HG02943 (cell line): ENCODE data around the gene FMN1.

Experiments used
- ATAC-seq: cut with Tn5 transposase; IDR thresholded peaks from one replicate; pipeline ENCODE4 v1.9.1; 2021; ENCODE audit warnings: mild to moderate bottlenecking, low read depth, moderate library complexity; ENCODE audit not compliant: unreplicated experiment

Gene FMN1

DNA sequence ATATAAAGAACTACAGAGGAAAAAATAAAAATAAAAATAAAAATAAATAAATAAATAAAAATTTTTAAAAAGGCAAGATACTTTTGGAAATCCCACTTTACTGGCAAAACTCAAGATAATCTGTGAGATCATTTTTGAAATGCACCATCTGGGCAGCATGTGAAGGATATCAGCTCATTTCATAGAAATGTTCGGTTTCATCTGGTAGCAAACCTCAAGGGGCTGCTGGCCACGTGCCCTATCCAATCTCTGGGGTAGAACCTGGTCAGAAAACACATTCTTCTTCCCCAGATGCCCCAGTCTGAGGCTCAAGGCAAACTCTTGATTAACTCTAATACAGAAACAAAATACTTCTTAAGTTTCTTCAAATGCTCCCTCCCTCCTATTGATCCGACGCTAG, 166.0 kb downstream of the FMN1 start:
- no peak for ATAC-seq

DNA sequence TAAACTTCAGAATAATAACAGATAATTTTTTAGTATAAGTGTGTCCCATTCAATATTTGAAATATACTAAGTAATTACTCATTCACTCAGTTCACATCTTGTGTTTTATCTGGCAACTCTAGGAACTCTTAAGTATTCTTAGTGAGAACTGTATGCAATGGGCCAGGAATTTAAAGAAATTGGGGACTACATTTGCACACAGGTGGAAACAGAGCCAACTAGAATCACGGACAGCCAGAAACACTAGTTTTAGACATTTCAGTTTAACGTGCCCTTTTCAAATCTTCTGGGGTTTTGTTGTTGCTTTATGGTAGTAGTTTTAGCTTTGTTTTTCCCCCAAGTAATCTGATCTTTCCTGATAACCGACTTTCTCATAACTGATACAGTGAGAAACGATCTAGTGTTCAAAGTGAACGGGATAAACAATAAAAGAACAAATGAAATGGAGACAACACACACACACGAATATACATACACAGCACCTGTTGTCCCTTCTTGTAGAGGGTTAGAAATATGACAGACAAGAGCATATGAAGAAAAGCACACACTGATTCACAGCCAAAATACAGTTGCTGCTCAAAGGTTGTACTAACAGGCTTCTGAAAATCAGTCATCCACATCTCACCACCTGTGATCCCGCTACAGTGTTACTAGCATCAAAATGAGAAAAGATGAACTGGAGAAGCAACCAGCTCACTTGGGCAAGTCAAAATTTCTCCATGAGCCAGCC, 167.0 kb downstream of the FMN1 start:
- ATAC-seq: no peak

GRCh38 chr15:33026614-33027013, 167.9 kb downstream of the FMN1 start:
- ATAC-seq: no peak

DNA sequence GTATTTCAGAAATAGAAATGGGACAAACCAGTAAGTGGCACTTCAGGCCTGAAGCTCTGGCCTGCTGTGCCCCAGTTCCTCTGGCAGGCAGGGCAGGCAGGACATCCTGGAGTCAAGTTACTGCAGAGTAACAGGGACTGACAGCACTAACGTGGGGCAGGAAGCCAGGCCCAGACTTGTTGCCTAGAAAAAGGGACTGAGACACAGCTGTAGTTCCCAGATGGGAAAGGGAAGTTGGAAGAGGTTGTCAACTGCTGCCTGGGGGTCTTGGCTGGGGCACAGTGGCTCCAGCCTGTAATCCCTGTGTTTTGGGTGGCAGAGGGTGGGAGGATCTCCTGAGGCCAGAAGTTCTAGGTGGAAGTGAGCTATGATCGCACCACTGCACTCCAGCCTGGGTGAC, 171.9 kb downstream of the FMN1 start:
- no peak for ATAC-seq

DNA sequence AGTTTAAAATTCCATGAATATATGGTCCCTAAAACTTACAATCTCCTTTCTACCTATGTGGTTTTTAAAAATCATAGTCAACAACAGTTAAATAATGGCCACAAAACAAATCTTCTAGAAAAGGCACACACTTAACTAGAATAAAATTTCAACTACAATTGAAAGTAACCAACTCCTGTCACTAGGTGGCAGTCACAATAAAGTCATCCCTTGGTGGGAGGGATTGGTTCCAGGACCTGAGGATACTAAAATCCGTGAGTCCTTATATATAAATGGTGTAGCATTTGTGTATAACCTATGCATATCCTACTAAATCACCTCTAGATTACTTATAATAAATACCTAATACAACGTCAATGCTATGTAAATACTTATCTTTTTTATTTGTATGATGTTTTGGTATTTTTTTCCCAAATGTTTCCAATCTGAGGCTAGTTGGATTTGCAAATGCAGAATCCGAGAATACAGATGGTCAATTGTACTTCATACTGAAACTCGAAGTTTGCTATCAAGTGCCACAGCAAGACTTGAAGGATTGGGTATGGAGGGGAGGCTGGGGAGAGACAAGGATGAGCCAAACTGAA, 172.6 kb downstream of the FMN1 start:
- ATAC-seq: no peak

DNA sequence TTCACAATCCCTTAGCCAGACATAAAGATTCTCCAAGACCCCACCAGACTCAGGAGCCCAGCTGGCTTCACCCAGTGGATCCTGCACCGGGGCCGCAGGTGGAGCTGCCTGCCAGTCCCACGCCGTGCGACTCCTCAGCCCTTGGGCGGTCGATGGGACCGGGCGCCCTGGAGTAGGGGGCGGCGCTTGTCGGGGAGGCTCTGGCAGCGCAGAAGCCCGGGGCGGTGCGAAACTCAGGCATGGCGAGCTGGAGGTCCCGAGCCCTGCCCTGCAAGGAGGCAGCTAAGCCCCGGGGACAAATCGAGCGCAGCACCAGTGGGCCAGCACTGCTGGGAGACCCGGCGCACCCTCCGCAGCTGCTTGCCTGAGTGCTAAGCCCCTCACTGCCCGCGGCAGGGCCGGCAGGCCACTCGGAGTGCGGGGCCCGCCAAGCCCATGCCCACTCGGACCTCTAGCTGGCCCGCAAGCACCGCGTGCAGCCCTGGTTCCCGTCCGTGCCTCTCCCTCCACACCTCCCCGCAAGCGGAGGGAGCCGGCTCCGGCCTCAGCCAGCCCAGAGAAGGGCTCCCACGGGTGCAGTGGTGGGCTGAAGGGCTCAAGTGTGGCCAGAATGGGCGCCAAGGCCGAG, 175.0 kb downstream of the FMN1 start:
- ATAC-seq: no peak

DNA sequence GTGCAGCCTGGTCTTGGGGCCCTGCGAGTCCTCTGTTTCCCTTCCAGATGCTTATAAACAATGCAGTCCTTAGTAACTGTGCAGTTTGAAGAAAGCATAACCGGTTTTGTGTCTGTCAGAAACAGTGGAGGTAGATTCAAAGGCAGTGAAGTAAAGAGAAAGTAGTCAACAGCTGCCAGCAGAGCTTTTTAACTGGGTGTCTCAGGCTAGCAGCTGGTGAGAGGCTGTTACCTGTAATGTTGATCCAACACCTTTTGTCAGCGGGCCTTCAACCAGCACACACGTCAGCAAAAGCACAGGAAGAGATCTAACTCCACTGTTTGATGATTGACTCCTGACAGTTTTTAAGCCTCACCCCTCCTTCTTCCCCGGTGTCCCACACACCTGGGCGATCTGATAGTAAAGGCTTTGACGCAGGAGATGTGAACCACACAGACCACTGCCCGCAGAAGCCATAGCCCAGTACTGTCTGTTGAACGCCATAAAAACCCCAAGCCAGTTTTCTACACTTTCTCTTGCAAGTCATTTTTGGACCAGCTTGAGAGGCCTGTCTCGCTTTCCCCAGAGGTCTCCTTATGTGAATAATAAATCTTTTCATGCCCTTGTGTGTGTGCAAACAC, 178.0 kb downstream of the FMN1 start:
- no peak for ATAC-seq

DNA sequence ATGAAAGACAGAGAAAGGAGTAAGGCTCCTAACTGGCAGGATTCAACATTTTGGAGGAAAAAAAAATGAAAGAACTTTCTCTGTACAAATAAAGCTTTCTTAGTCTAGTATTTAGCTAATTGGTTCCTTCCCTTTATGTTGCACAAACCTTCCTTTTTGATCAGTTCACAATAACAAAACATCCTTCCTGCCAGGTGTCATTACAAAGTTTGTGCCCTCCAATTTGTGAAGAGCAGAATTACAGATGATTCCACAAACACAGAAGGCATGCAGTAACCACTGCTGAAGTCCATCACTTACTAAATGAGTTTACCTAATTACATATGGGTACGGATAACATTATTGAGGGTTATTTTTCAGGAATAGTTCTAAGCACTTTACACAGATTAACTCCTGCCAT, 179.9 kb downstream of the FMN1 start:
- no peak for ATAC-seq

DNA sequence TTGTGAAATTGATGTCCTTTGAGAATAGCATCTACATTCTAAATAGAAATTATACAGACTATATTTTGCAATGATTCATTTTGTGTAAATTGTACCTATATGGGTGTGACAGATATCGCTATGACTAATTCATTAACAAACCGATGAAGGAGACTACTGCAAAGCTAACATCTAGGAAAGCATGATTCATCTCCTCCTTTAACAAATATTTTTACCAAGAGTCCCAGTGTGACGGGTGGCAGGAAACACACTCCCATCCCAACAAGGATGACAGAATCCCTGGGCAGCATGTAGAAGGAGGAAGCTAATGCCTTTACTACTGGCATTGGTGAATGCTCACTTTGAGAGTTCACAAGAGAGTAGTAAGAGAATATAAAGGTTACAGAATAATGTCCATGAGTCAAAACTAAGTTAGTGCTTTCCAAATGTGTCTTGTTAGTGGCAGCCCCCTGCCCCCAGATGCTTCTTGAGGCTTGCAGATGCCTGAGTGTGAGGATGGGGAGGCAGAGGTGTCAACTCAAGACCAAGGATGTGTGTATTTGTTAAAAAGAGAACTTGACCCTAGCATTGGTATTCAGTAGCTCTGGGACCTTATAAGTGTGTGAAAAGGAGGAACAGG, 180.6 kb downstream of the FMN1 start:
- no peak for ATAC-seq

- no peak for ATAC-seq
Observed at GRCh38 chr15:33011976-33012375, 182.5 kb downstream of the FMN1 start.

GRCh38 chr15:33009603-33010002, 184.9 kb downstream of the FMN1 start:
- ATAC-seq: no peak

DNA sequence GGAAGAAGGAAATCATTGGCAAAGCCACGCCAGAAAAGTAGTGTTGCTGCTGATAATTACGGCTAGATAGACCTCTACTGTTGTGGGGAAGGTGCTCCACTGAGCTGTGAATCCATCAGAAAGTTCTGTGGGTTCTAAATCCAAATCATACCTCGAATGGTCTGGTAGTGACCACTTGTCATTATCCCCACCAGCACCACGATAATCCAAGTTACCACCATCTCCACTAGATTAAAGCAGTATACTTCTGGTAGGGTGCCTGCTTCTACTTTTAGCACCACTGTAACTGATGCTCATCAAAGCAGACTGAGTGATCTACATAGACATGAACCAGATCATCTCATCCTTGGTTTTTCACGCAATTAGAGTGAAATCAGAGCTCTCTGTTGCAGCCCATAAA, 185.5 kb downstream of the FMN1 start:
- ATAC-seq: no peak

- no peak for ATAC-seq
Observed at GRCh38 chr15:33008284-33008995, 186.1 kb downstream of the FMN1 start.

DNA sequence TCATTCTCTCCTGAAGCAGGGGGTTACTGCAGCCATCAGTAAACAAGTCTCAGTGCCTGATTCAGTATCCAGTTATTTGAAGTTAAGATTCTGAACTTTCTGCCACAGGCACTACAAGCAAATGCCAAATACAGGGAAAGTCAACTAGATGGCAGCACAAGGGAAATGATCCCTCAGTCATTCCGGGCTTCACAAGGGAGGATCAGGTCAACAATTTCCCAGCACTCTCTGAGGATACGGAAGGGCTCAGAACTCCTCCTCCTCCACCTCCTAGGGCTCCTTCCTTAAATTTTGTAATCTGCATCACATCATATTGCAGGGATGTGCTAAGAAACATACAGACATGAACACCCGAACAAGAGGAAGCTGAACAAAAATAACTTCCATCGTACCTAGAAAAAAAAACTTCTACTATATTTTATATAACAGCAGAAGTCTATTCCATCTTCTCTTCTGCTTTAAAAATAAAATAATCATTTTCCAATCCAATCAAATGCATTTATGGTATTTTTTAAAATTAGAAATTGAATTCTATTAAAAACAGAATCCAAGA, 187.1 kb downstream of the FMN1 start:
- no peak for ATAC-seq

DNA sequence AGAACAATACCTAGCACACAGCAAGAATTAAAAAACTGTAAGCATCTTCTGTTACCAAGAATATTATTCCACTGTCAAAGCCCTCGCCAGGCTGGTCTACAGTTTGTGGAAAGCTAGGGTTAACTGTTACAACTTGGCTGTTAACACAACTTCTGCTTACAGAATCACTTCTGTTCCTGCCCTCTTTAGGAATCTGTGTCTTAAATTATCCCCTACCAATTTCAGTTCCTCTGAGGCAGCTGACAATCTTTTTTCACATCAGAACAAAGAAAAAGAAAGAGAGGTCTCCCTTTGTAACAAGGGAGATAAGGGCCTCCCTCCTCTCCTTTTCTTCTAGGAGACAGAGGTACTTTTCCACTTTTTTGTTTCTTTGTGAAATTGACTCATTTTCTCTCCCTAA, 188.9 kb downstream of the FMN1 start:
- ATAC-seq: no peak

GRCh38 chr15:33001926-33002325, 192.6 kb downstream of the FMN1 start:
- ATAC-seq: no peak

DNA sequence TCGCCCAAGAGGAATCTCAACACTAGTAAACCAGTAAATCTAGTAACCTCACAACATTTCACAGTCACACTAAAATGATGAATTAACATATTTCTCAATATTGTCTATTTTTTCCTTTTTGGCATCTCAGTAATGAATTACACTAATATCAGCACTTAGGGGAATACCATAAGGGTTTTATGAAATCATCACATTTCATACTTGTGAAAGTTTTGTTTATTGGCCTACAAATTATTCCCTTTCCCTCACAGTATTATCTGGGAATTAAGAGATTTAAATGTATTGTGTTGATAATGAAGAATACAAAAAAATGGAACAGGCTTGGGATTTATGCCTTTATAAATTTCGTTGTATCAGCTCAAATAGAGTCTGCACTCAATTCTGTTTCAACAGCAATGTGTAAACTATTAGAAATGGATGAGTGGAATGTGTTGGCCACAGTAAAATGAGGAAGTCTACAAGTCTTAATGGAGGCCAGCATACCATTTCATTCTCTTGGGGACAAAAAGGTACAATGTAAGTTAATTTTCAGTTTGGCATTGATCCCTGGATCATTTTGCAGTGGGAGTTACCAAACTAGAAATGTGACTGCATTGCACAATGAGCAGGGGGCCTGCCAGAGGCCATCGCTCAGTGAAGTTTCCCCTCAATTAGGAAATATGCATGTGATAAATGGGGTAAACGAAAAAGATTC, 195.4 kb downstream of the FMN1 start:
- ATAC-seq: no peak

DNA sequence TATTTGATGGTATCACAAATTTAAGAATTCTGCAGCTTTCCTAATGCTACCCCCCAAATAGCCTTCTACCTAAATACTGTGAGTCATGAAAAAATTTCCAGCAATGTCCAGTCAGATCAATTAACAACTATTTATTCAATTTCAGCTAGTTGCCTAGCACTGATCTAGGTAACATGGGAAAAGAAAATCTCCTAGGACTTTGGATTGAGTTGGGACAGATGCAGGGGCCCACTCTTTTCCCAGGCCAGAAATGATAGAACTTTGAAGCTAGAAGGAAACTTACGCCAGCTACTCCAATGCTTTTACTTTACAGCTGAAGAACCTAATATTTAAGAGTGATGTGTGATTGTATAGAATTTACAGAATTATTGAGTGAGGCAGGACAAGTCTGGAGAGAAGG, 196.3 kb downstream of the FMN1 start:
- no peak for ATAC-seq

DNA sequence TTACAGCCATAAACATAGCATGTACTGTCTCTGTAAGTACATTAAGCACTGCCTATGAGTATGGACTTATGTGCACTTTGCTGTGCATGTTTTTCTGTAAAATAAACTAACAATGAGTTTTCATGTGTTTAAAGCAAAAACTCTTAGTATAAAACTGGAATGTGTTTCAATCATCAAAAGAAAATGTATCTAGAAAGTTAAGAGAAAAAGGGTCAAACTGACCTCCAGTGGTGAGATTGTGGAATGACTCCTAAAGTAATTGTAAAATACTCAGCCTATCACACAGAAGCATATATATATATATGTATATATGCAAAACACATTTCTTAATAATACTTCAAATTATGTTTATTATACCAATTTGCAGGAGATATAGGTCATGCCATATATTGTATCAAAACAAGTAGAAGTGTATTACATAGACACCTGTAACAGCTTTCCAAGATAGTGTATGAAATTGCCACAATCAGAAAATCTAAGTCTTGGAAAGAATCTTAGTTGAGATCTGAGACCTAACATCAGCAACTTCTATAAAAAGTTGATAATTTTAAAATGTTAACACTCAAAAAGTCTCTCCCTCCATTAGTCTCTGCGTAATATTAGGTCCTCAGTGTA, 199.6 kb downstream of the FMN1 start:
- no peak for ATAC-seq
